C4-2B (cell line): ENCODE measurements around the gene CFAP97D2.

Experiments
- ZFX ChIP-seq: fragments of 450-650 bp; IDR thresholded peaks from 2 replicates; pipeline ENCODE4 v1.6.1; 2017
- TF ChIP-seq, protein P1 (sequence below): fragments of 450-650 bp; conservative IDR thresholded peaks from 2 replicates; pipeline ENCODE4 v1.5.1; 2017; ENCODE audit warnings: mild to moderate bottlenecking

DNA sequence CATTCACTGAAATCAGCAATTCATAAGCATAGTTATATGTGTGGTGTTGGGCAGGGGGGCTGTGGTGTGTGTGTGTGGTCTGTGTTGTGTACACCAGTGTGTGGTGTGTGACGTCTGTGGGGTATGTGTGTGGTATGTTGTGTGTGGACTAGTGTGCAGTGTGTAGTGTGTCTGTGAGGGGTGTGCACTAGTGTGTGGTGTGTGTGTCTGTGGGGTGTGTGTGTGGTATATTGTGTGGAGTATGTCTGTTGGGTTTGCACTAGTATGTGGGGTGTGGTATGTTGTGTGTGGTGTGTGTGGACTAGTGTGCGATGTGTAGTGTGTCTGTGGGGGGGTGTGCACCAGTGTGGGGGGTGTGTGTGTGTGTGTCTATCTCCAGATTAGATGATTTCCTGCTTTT, 48.5 kb downstream of the CFAP97D2 start:
- TF ChIP-seq, protein P1, sequence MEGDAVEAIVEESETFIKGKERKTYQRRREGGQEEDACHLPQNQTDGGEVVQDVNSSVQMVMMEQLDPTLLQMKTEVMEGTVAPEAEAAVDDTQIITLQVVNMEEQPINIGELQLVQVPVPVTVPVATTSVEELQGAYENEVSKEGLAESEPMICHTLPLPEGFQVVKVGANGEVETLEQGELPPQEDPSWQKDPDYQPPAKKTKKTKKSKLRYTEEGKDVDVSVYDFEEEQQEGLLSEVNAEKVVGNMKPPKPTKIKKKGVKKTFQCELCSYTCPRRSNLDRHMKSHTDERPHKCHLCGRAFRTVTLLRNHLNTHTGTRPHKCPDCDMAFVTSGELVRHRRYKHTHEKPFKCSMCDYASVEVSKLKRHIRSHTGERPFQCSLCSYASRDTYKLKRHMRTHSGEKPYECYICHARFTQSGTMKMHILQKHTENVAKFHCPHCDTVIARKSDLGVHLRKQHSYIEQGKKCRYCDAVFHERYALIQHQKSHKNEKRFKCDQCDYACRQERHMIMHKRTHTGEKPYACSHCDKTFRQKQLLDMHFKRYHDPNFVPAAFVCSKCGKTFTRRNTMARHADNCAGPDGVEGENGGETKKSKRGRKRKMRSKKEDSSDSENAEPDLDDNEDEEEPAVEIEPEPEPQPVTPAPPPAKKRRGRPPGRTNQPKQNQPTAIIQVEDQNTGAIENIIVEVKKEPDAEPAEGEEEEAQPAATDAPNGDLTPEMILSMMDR = no peak
- TF ChIP-seq ZFX = no peak
